ENCODE measurements around the gene CADM3. TPM values are rescaled to one million over a fixed set of nuclear protein-coding genes. Genes with fewer than 3 reads are reported as not detected.

The CADM3 gene
- total RNA-seq, 2 experiments from 2014 or later = not detected

GRCh38 chr1:159204161-159205141 is 33.0 kb downstream of the CADM3 start, which contains the start of gene ACKR1:
ACKR1 (plus strand) TSS chr1:159204875; CDS start chr1:159204960, 85 bp downstream.
- ChIA-PET POLR2A (no interaction called here), CTCF (interaction anchor here (2.0 kb wide), 1 partner anchor 9 kb away, joined by 4 read pairs; no protein-coding TSS in a partner anchor)
- Mint-ChIP-seq H3K36me3 (ENCODE audit: low read depth) (no peaks in the 10 kb centered on the region), H3K9me3 (no peaks in the 10 kb centered on the region), H3K27ac (no peak within 1 kb of the TSS), H3K4me1 (no peaks in the 10 kb centered on the region), H3K27me3 (peaks cover 63% of the 10 kb centered on the region), H3K4me3 (no peak within 1 kb of the TSS)
- DNase-seq = no peak

GRCh38 chr1:159205225-159205624 is 33.8 kb downstream of the CADM3 start:
- Mint-ChIP-seq H3K4me3 (no peak overlapping the region), H3K27me3 (peaks cover 61% of the 10 kb centered on the region), H3K4me1 (no peaks in the 10 kb centered on the region), H3K27ac (no peak overlapping the region), H3K36me3 (ENCODE audit: low read depth) (no peaks in the 10 kb centered on the region), H3K9me3 (no peaks in the 10 kb centered on the region)
- POLR2A ChIA-PET = no interaction called here
- DNase-seq = no peak
- CTCF ChIA-PET = interaction anchor here (1.5 to 2.0 kb wide), 2 partner anchors 8 to 9 kb away, joined by 4 to 5 read pairs; no protein-coding TSS in a partner anchor

GRCh38 chr1:159206110-159206509 is 34.7 kb downstream of the CADM3 start:
- Mint-ChIP-seq H3K4me1 (no peaks in the 10 kb centered on the region), H3K27ac (no peak overlapping the region), H3K27me3 (peaks cover 63% of the 10 kb centered on the region), H3K9me3 (no peaks in the 10 kb centered on the region), H3K4me3 (no peak overlapping the region), H3K36me3 (ENCODE audit: low read depth) (no peaks in the 10 kb centered on the region)
- no peak for DNase-seq
- CTCF ChIA-PET = interaction anchor here (1.5 to 2.0 kb wide), 2 partner anchors 9 to 10 kb away, joined by 4 to 5 read pairs; no protein-coding TSS in a partner anchor
- POLR2A ChIA-PET = no interaction called here

- H3K36me3 Mint-ChIP-seq (ENCODE audit: low read depth) = no peaks in the 10 kb centered on the region
- peaks cover 60% of the 10 kb centered on the region for H3K27me3 Mint-ChIP-seq
Observed at GRCh38 chr1:159207080-159207479, 35.7 kb downstream of the CADM3 start.

GRCh38 chr1:159207774-159208173 is 36.4 kb downstream of the CADM3 start:
- H3K27ac Mint-ChIP-seq = no peak overlapping the region
- no peak overlapping the region for H3K4me3 Mint-ChIP-seq
- H3K27me3 Mint-ChIP-seq = peaks cover 58% of the 10 kb centered on the region
- no peak for DNase-seq
- no peaks in the 10 kb centered on the region for H3K36me3 Mint-ChIP-seq (ENCODE audit: low read depth)
- POLR2A ChIA-PET = no interaction called here
- no peaks in the 10 kb centered on the region for H3K9me3 Mint-ChIP-seq
- no peaks in the 10 kb centered on the region for H3K4me1 Mint-ChIP-seq
- CTCF ChIA-PET = interaction anchor here (1.0 kb wide), 1 partner anchor 13 kb away, joined by 5 read pairs; no protein-coding TSS in a partner anchor

More at GRCh38 chr1:159207080-159207479, 35.7 kb downstream of the CADM3 start:
- no peak for DNase-seq
- ChIA-PET CTCF (no interaction called here), POLR2A (no interaction called here)
- no peak overlapping the region for H3K27ac Mint-ChIP-seq
- H3K9me3 Mint-ChIP-seq = no peaks in the 10 kb centered on the region
- H3K4me1 Mint-ChIP-seq = no peaks in the 10 kb centered on the region
- no peak overlapping the region for H3K4me3 Mint-ChIP-seq

GRCh38 chr1:159208175-159208825 is 36.9 kb downstream of the CADM3 start:
- no peak overlapping the region for H3K4me3 Mint-ChIP-seq
- H3K9me3 Mint-ChIP-seq = no peaks in the 10 kb centered on the region
- no peaks in the 10 kb centered on the region for H3K36me3 Mint-ChIP-seq (ENCODE audit: low read depth)
- no peak for DNase-seq
- no peak overlapping the region for H3K27ac Mint-ChIP-seq
- peaks cover 58% of the 10 kb centered on the region for H3K27me3 Mint-ChIP-seq
- POLR2A ChIA-PET = no interaction called here
- CTCF ChIA-PET = interaction anchor here (1.0 to 1.2 kb wide), 2 partner anchors 10 to 12 kb away, joined by 5 read pairs; no protein-coding TSS in a partner anchor
- no peaks in the 10 kb centered on the region for H3K4me1 Mint-ChIP-seq

- no peak for DNase-seq
- H3K9me3 Mint-ChIP-seq = no peaks in the 10 kb centered on the region
- no peaks in the 10 kb centered on the region for H3K4me1 Mint-ChIP-seq
- no peak overlapping the region for H3K27ac Mint-ChIP-seq
- H3K36me3 Mint-ChIP-seq (ENCODE audit: low read depth) = no peaks in the 10 kb centered on the region
- peaks cover 57% of the 10 kb centered on the region for H3K27me3 Mint-ChIP-seq
- ChIA-PET CTCF (interaction anchor here (1.0 to 2.9 kb wide), 3 partner anchors 11 to 76 kb away, joined by 5 to 32 read pairs (median 5); no protein-coding TSS in a partner anchor), POLR2A (no interaction called here)
- no peak overlapping the region for H3K4me3 Mint-ChIP-seq
Observed at GRCh38 chr1:159209061-159209460, 37.6 kb downstream of the CADM3 start.

- Mint-ChIP-seq H3K9me3 (no peaks in the 10 kb centered on the region), H3K36me3 (ENCODE audit: low read depth) (no peaks in the 10 kb centered on the region), H3K27me3 (peaks cover 55% of the 10 kb centered on the region), H3K27ac (no peak overlapping the region), H3K4me3 (no peak overlapping the region), H3K4me1 (no peaks in the 10 kb centered on the region)
- peak; percentile 54 for DNase-seq
- CTCF ChIA-PET = interaction anchor here (0.7 to 5.4 kb wide), 7 partner anchors 9 to 78 kb away, joined by 3 to 36 read pairs (median 10); no protein-coding TSS in a partner anchor
- POLR2A ChIA-PET = no interaction called here
Observed at GRCh38 chr1:159211331-159212136, 40.1 kb downstream of the CADM3 start.

- Mint-ChIP-seq H3K4me3 (no peak overlapping the region), H3K4me1 (no peaks in the 10 kb centered on the region), H3K27me3 (peaks cover 50% of the 10 kb centered on the region), H3K36me3 (ENCODE audit: low read depth) (no peaks in the 10 kb centered on the region), H3K27ac (no peak overlapping the region), H3K9me3 (no peaks in the 10 kb centered on the region)
- CTCF ChIA-PET = interaction anchor here (0.6 to 5.4 kb wide), 10 partner anchors 8 to 1061 kb away, joined by 3 to 47 read pairs (median 6); no protein-coding TSS in a partner anchor
- DNase-seq = no peak
- POLR2A ChIA-PET = no interaction called here
Observed at GRCh38 chr1:159212596-159212995, 41.2 kb downstream of the CADM3 start.

GRCh38 chr1:159214149-159214760 is 42.8 kb downstream of the CADM3 start:
- Mint-ChIP-seq H3K4me3 (no peak overlapping the region), H3K27ac (no peak overlapping the region), H3K9me3 (no peaks in the 10 kb centered on the region), H3K4me1 (no peaks in the 10 kb centered on the region), H3K36me3 (ENCODE audit: low read depth) (no peaks in the 10 kb centered on the region), H3K27me3 (peaks cover 34% of the 10 kb centered on the region)
- ChIA-PET POLR2A (no interaction called here), CTCF (interaction anchor here (0.7 to 5.4 kb wide), 19 partner anchors 11 to 795 kb away, joined by 3 to 47 read pairs (median 4); partner anchors contain the start of gene AIM2)
- DNase-seq = peak; percentile 26

GRCh38 chr1:159218649-159219636 is 47.5 kb downstream of the CADM3 start:
- Mint-ChIP-seq H3K4me3 (no peak overlapping the region), H3K4me1 (no peaks in the 10 kb centered on the region), H3K27ac (no peak overlapping the region), H3K36me3 (ENCODE audit: low read depth) (no peaks in the 10 kb centered on the region), H3K9me3 (no peaks in the 10 kb centered on the region), H3K27me3 (peaks cover 14% of the 10 kb centered on the region)
- DNase-seq = no peak
- POLR2A ChIA-PET = no interaction called here
- CTCF ChIA-PET = interaction anchor here (1.3 kb wide), 1 partner anchor 21 kb away, joined by 4 read pairs; no protein-coding TSS in a partner anchor

All from activated CD4-positive, alpha-beta memory T cell treated with anti-CD3 and anti-CD28 coated beads, Interleukin-2, amount 10 ng/mL, durations not matched to agents 7 days and 5 days (primary cell).